HEK293 (cell line): ENCODE measurements around the gene CLDN10.

Source experiments
- CTCF ChIA-PET: fragments of 350-600 bp; formaldehyde crosslinking; extraction: SDS; loops from one replicate; lab custom pipeline; 2021; ENCODE audit warnings: antibody characterized with exemption; lab: Yijun Ruan, JAX
- POLR2A ChIA-PET: fragments of 300-600 bp; formaldehyde crosslinking; extraction: SDS; loops from one replicate; lab custom pipeline; 2020; ENCODE audit warnings: antibody characterized with exemption, inconsistent platforms; lab: Yijun Ruan, JAX
- H3K27ac ChIP-seq: fragments of 200-500 bp; sonication (Bioruptor generic); 2 replicates; pipeline ENCODE4 v1.5.1; 2014; ENCODE audit warnings: low read depth, low read length, control low read depth, inconsistent platforms; ENCODE audit errors: extremely low read depth
- H3K36me3 ChIP-seq, 2 experiments: fragments of 200-500 bp in 1 of 2; sonication (Bioruptor generic) in 1 of 2; 1 replicate in 1 of 2; 2 replicates in 1 of 2; pipeline ENCODE4 v1.5.1; 2014 to 2017; ENCODE audit warnings: inconsistent platforms in 2 of 2, low read length in 2 of 2; ENCODE audit not compliant: control insufficient read depth in 2 of 2, insufficient read depth in 1 of 2
- H3K4me1 ChIP-seq: fragments of 200-500 bp; sonication (Bioruptor generic); 2 replicates; pipeline ENCODE4 v1.5.1; 2014; ENCODE audit warnings: mild to moderate bottlenecking, low read length, inconsistent platforms; ENCODE audit not compliant: control insufficient read depth, insufficient read depth
- H3K4me3 ChIP-seq: 2 replicates; pipeline ENCODE4 v1.5.1; 2011; ENCODE audit warnings: low read depth, mild to moderate bottlenecking, control low read depth, low read length, moderate library complexity
- H3K9me3 ChIP-seq: fragments of 200-500 bp; sonication (Bioruptor generic); 2 replicates; pipeline ENCODE4 v1.5.1; 2014; ENCODE audit warnings: low read depth, low read length, inconsistent platforms; ENCODE audit not compliant: control insufficient read depth, insufficient read depth
- GLIS1 ChIP-seq: fragments of 450-650 bp; formaldehyde crosslinking; IDR thresholded peaks from 2 replicates; pipeline ENCODE4 v1.5.1; 2016; ENCODE audit warnings: missing biosample characterization, missing genetic modification characterization
- RBAK ChIP-seq: fragments of 450-650 bp; formaldehyde crosslinking; IDR thresholded peaks from 2 replicates; pipeline ENCODE4 v1.5.1; 2016; ENCODE audit warnings: missing biosample characterization, missing genetic modification characterization
- ZEB2 ChIP-seq: fragments of 450-650 bp; formaldehyde crosslinking; IDR thresholded peaks from 2 replicates; pipeline ENCODE4 v1.5.1; 2016; ENCODE audit warnings: missing biosample characterization, missing genetic modification characterization
- ZFHX2 ChIP-seq: fragments of 450-650 bp; formaldehyde crosslinking; conservative IDR thresholded peaks from 2 replicates; pipeline ENCODE4 v1.5.1; 2016; ENCODE audit warnings: missing biosample characterization, missing genetic modification characterization
- ZNF133 ChIP-seq: fragments of 450-650 bp; formaldehyde crosslinking; IDR thresholded peaks from 2 replicates; pipeline ENCODE4 v1.5.1; 2016; ENCODE audit warnings: missing biosample characterization, missing genetic modification characterization
- ZNF169 ChIP-seq: fragments of 450-650 bp; formaldehyde crosslinking; IDR thresholded peaks from 2 replicates; pipeline ENCODE4 v1.5.1; 2016; ENCODE audit warnings: missing biosample characterization, missing genetic modification characterization
- ZNF23 ChIP-seq: fragments of 450-650 bp; formaldehyde crosslinking; IDR thresholded peaks from 2 replicates; pipeline ENCODE4 v1.5.1; 2016; ENCODE audit warnings: missing biosample characterization, missing genetic modification characterization, borderline replicate concordance
- ZNF266 ChIP-seq: fragments of 450-650 bp; formaldehyde crosslinking; IDR thresholded peaks from 2 replicates; pipeline ENCODE4 v1.5.1; 2016; ENCODE audit warnings: missing biosample characterization, missing genetic modification characterization, low read depth
- ZNF292 ChIP-seq: fragments of 450-650 bp; formaldehyde crosslinking; IDR thresholded peaks from 2 replicates; pipeline ENCODE4 v1.5.1; 2016; ENCODE audit warnings: low read depth, missing biosample characterization, missing genetic modification characterization, borderline replicate concordance
- ZNF302 ChIP-seq: fragments of 450-650 bp; formaldehyde crosslinking; IDR thresholded peaks from 2 replicates; pipeline ENCODE4 v1.5.1; 2016; ENCODE audit warnings: missing biosample characterization, missing genetic modification characterization, low read depth
- ZNF335 ChIP-seq: fragments of 450-650 bp; formaldehyde crosslinking; conservative IDR thresholded peaks from 2 replicates; pipeline ENCODE4 v1.5.1; 2016; ENCODE audit warnings: missing biosample characterization, missing genetic modification characterization
- ZNF423 ChIP-seq: fragments of 450-650 bp; formaldehyde crosslinking; IDR thresholded peaks from 2 replicates; pipeline ENCODE4 v1.5.1; 2016; ENCODE audit warnings: missing biosample characterization, missing genetic modification characterization
- ZNF514 ChIP-seq: fragments of 450-650 bp; formaldehyde crosslinking; IDR thresholded peaks from 2 replicates; pipeline ENCODE4 v1.5.1; 2016; ENCODE audit warnings: missing biosample characterization, missing genetic modification characterization
- ZNF518A ChIP-seq: fragments of 450-650 bp; formaldehyde crosslinking; conservative IDR thresholded peaks from 2 replicates; pipeline ENCODE4 v1.5.1; 2016; ENCODE audit warnings: low read depth, missing biosample characterization, missing genetic modification characterization
- ZNF660 ChIP-seq: fragments of 450-650 bp; IDR thresholded peaks from 2 replicates; pipeline ENCODE4 v1.5.1; 2018; ENCODE audit warnings: missing biosample characterization, mild to moderate bottlenecking, missing genetic modification characterization
- ZSCAN5A ChIP-seq: fragments of 450-650 bp; formaldehyde crosslinking; IDR thresholded peaks from 2 replicates; pipeline ENCODE4 v1.5.1; 2016; ENCODE audit warnings: missing biosample characterization, missing genetic modification characterization
- TF ChIP-seq, protein P1 (sequence below): fragments of 450-650 bp; formaldehyde crosslinking; IDR thresholded peaks from 2 replicates; pipeline ENCODE4 v1.5.1; 2016; ENCODE audit warnings: missing biosample characterization, missing genetic modification characterization, borderline replicate concordance
- TF ChIP-seq, protein P2 (sequence below): fragments of 450-650 bp; formaldehyde crosslinking; IDR thresholded peaks from 2 replicates; pipeline ENCODE4 v1.5.1; 2017; ENCODE audit warnings: missing biosample characterization, missing genetic modification characterization
- TF ChIP-seq, protein P3 (sequence below): fragments of 450-650 bp; formaldehyde crosslinking; IDR thresholded peaks from 2 replicates; pipeline ENCODE4 v1.5.1; 2016; ENCODE audit warnings: missing biosample characterization, missing genetic modification characterization

The CLDN10 gene

GRCh38 chr13:95512424-95512823, 40.1 kb upstream of the CLDN10 start:
- ChIA-PET POLR2A (no interaction called here), CTCF (no interaction called here)
- H3K9me3 ChIP-seq = no peaks in the 10 kb centered on the region
- no peaks in the 10 kb centered on the region for H3K36me3 ChIP-seq
- H3K4me1 ChIP-seq = no peaks in the 10 kb centered on the region
- H3K4me3 ChIP-seq = no peak overlapping the region
- TF ChIP-seq ZNF423 (tag by site-specific recombination) (no peak), ZNF169 (tag by site-specific recombination) (no peak), ZNF266 (tag by site-specific recombination) (no peak), ZNF518A (no peak), ZNF514 (tag by site-specific recombination) (no peak), ZSCAN5A (tag by site-specific recombination) (no peak), ZNF292 (tag by site-specific recombination) (no peak), ZNF660 (tag by site-specific recombination) (no peak), ZNF302 (tag by site-specific recombination) (no peak), ZEB2 (no peak), ZNF133 (no peak), ZNF23 (tag by site-specific recombination) (no peak)
- TF ChIP-seq, protein P1, sequence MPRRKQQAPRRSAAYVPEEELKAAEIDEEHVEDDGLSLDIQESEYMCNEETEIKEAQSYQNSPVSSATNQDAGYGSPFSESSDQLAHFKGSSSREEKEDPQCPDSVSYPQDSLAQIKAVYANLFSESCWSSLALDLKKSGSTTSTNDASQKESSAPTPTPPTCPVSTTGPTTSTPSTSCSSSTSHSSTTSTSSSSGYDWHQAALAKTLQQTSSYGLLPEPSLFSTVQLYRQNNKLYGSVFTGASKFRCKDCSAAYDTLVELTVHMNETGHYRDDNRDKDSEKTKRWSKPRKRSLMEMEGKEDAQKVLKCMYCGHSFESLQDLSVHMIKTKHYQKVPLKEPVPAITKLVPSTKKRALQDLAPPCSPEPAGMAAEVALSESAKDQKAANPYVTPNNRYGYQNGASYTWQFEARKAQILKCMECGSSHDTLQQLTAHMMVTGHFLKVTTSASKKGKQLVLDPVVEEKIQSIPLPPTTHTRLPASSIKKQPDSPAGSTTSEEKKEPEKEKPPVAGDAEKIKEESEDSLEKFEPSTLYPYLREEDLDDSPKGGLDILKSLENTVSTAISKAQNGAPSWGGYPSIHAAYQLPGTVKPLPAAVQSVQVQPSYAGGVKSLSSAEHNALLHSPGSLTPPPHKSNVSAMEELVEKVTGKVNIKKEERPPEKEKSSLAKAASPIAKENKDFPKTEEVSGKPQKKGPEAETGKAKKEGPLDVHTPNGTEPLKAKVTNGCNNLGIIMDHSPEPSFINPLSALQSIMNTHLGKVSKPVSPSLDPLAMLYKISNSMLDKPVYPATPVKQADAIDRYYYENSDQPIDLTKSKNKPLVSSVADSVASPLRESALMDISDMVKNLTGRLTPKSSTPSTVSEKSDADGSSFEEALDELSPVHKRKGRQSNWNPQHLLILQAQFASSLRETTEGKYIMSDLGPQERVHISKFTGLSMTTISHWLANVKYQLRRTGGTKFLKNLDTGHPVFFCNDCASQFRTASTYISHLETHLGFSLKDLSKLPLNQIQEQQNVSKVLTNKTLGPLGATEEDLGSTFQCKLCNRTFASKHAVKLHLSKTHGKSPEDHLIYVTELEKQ (tag by site-specific recombination) = no peak
- TF ChIP-seq, protein P2, sequence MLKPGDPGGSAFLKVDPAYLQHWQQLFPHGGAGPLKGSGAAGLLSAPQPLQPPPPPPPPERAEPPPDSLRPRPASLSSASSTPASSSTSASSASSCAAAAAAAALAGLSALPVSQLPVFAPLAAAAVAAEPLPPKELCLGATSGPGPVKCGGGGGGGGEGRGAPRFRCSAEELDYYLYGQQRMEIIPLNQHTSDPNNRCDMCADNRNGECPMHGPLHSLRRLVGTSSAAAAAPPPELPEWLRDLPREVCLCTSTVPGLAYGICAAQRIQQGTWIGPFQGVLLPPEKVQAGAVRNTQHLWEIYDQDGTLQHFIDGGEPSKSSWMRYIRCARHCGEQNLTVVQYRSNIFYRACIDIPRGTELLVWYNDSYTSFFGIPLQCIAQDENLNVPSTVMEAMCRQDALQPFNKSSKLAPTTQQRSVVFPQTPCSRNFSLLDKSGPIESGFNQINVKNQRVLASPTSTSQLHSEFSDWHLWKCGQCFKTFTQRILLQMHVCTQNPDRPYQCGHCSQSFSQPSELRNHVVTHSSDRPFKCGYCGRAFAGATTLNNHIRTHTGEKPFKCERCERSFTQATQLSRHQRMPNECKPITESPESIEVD = no peak
- no peak overlapping the region for H3K27ac ChIP-seq

- H3K4me3 ChIP-seq = no peak overlapping the region
- H3K27ac ChIP-seq = no peak overlapping the region
- no peaks in the 10 kb centered on the region for H3K4me1 ChIP-seq
- ChIA-PET CTCF (interaction anchor here (0.6 kb wide), 1 partner anchor 24 kb away, joined by 3 read pairs; no protein-coding TSS in a partner anchor), POLR2A (no interaction called here)
- TF ChIP-seq, protein P3, sequence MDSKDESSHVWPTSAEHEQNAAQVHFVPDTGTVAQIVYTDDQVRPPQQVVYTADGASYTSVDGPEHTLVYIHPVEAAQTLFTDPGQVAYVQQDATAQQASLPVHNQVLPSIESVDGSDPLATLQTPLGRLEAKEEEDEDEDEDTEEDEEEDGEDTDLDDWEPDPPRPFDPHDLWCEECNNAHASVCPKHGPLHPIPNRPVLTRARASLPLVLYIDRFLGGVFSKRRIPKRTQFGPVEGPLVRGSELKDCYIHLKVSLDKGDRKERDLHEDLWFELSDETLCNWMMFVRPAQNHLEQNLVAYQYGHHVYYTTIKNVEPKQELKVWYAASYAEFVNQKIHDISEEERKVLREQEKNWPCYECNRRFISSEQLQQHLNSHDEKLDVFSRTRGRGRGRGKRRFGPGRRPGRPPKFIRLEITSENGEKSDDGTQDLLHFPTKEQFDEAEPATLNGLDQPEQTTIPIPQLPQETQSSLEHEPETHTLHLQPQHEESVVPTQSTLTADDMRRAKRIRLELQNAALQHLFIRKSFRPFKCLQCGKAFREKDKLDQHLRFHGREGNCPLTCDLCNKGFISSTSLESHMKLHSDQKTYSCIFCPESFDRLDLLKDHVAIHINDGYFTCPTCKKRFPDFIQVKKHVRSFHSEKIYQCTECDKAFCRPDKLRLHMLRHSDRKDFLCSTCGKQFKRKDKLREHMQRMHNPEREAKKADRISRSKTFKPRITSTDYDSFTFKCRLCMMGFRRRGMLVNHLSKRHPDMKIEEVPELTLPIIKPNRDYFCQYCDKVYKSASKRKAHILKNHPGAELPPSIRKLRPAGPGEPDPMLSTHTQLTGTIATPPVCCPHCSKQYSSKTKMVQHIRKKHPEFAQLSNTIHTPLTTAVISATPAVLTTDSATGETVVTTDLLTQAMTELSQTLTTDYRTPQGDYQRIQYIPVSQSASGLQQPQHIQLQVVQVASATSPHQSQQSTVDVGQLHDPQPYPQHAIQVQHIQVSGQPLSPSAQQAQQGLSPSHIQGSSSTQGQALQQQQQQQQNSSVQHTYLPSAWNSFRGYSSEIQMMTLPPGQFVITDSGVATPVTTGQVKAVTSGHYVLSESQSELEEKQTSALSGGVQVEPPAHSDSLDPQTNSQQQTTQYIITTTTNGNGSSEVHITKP (tag by site-specific recombination) = 0 out of 2 replicates have a peak, but pooled peaks have one; percentile 12
- TF ChIP-seq ZFHX2 = peak; percentile 33
- no peak for TF ChIP-seq RBAK (tag by site-specific recombination)
- no peak for TF ChIP-seq GLIS1
- peak; percentile 43 for TF ChIP-seq ZNF335 (tag by site-specific recombination)
- no peaks in the 10 kb centered on the region for H3K9me3 ChIP-seq
- H3K36me3 ChIP-seq = no peaks in the 10 kb centered on the region
Measured at GRCh38 chr13:95512957-95513356, 39.6 kb upstream of the CLDN10 start.
